ENCODE results near the gene ADD3.
"Not testable (repeated sequence)": the region's sequence is repeated elsewhere in the genome, so short reads cannot be mapped to it uniquely, and the experiment has no call there.

Gene ADD3

DNA sequence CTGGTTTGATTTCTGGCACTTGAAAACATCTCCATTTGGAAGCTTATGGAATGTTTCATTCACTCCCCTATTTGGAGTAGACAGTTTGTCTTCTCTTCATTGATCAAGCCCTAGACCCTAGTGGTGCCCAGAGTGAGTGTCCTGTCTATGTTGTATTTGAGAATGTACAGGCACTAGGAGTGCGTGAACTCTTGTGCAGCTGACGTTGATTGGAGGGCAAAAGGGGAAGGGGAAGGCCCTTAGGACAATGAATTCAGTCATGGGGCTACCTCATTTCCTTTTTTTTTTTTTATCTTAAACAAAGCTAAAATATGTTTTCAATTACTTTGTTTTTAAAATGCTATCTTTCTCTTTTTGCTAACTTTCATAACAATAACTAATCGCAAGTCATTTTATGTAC, 66.5 kb downstream of the ADD3 start:
- DNase-seq, result no peak

DNA sequence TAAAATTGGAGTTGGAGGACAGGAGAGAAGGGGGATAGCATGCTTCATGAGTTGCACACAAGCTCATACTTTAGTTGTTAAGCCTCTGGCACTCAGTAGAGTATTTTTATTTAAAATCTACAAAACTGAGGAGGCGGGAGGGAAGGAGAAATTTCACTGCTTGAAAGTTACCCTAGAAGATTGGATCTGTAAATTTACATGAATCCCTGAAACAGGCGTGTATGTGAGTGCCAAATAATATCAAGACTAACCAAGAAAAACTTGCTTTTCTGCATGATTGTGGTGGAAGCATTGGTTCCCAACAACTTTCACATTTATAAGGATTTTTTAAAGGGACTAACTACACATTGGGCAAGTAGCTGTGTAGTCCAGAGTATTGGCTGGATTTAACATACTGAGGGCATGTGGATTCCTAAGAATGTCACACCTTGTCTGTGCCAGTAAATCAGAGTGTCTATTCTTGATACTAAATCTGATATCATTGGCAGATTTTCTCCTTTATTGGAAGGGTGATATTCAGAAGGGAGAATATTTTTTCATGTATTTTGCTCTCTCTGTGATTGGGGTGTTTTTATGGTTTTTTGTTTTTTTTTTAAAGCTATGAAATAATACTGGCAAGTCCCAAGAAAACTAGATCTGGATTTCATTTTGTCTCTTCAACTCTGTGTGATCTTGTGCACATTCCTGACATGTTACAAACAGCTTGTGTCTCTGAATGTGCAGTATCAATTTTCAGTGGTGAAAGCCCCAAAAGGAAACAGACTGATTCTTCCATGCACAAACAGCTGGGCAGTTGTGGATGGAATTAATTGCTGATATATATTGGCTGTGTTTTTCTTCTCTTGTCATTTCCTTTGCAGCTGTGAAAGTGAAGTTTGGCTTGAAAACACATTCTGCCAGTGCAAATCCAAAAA, 67.2 kb downstream of the ADD3 start:
- no peak for DNase-seq

DNA sequence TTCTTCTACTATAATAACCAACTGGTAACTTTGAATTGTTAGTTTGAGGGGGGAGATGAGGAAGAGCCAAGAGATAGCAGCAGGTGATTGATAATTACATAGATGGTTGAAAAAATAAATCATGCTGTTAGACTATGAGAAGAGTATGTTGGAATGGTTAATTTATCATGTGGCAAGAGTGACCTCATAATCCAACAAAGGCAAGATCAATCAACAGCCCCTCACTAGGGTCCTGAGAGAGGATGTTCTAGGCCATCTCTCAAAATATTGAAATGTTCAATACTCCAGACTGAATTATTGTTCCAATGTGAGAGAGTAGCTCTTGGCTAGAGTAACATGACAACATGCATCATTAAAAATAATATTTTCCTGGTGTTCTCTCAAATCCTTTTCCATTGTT, 67.9 kb downstream of the ADD3 start:
- DNase-seq, result no peak

DNA sequence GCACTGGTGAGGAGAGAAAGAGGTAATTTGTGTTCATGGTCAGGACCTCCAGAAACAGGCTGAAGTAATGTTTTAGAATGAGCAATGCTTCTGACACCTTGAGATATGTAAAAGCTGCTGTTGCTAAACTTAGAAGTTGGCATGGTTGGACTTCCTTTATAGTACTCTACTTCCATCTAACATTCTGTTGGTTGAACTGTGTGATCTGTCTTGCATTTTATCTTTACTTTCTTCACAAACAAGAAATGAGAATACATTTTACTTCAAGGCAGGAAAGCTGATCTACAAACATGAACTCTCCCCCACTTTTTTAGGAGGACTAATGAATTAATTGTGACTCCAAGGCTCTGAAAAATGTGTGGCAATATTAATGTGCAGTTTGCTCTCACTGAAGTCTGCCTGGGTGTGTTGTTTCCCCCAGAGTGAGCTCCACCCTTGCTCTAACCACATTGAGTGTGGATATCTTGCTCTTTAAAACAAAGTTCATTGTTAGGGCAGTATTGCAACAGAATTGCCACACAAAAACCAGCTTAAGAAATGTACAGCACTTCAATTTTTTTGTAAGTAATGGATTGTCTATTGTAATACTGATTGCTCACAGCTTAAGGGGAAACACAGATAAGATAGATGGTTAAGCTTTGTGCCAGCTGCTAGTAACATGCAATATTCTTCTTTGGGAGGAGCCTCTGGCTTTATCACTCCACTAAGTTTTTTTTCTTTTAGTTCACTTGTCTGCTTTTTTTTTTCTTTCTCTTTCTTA, 69.0 kb downstream of the ADD3 start:
- peak; percentile 72 for DNase-seq

DNA sequence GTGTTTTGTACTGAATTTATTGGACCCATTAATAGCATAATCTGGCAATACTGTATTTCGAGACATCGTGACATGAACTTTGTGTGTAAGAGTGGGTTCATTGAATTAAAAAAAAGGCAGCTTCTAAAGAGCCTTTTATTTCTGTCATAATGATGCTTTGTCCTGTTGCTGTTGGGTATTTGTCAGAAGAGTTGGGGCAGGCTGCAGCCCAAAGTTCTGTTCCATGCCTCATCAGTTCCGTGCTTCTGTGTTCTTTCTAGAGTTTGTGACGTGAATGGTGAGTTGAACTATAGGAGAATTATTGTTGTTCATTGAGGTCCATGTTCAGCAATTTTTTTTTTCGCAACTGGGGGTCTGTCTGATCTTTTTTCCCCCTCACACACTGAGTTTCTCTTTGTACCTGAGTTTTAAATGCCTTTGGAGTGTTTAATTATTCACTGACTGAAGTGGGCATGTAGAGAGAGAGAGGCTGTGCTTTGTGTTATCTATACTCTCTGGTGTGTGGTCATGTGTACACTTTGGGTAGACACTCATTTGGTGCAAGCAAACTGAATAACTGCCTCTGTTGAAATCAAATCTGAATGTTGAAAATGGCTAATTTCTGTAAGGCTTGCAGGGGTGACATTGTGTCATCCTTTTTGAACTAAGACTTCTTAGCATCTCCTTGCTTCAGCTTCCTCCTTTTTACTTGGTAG, 69.8 kb downstream of the ADD3 start:
- DNase-seq, result peak; percentile 57

DNA sequence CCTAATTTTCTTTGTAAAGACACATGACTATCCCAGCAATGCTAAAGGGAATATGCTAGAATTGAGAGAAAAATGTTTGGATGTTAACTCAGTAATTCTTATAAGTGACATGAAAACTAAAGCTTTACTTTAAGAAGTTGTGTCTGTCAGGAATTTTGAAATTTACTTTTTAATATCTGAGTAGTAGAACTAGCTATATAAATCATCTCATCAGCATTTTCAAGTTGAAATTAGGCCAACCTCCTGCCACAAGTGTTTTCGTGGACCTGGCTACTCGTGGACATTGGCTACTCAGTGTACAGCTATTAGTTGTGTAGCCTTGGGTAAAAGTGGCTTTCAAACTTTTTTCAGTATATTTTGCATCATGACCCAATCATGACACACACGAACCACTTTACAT, 70.5 kb downstream of the ADD3 start:
- DNase-seq, result no peak

DNA sequence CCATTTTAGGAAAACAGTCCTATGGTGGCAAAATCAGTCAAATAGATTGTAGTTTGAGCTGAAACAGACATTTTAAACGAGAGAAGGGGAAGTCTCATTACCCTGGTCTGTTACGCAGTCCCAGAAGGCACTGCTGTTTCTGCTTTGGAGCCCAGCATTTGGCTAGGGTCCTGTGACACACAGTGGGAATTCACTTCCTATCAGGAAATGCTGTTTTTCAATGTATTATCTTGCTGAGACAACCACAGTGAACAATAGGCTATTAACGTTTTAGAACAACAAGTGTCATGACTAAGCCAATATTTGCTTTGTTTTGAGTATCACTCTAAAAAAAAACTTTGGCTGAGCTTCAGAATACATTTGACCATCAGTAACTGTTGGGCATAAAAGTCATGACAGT, 74.1 kb downstream of the ADD3 start:
- no peak for DNase-seq

DNA sequence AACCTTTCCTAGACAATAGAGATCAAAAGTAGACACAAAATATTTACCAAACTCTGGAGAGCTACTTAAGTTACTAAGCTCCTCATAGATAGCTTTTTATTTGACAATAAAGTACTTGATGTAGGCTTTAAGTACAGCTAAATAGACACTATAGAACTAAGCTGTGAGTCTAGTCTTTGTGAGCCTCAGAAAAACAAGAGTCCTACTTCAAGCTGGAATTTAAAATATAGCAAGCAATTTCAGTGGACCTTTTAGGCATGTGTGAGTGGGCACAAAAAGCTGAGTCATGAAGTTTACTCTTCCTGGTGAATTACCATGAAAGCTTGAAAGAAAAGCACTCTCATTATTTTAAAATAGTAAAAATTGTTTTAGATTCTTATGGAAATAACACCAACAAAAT, 76.1 kb downstream of the ADD3 start:
- no peak for DNase-seq

DNA sequence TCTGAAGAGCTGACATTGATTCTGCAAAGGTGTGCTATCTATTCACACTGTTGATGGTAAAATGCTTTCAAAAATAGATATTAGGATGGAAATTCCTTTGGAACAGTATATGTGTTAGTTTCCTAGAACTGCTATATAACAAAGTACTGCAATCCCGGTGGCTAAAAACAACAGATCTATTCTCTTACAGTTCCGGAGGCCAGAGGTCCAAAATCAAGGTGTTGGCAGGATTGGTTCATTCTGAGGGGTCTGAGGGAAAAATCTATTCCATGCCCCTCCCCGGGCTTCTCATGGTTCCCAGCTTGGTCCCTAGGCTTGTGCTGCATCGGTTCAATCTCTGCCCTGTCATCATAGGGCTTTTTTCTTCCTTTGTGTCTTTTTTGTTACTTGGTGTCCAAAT, 79.9 kb downstream of the ADD3 start:
- DNase-seq, result no peak

DNA sequence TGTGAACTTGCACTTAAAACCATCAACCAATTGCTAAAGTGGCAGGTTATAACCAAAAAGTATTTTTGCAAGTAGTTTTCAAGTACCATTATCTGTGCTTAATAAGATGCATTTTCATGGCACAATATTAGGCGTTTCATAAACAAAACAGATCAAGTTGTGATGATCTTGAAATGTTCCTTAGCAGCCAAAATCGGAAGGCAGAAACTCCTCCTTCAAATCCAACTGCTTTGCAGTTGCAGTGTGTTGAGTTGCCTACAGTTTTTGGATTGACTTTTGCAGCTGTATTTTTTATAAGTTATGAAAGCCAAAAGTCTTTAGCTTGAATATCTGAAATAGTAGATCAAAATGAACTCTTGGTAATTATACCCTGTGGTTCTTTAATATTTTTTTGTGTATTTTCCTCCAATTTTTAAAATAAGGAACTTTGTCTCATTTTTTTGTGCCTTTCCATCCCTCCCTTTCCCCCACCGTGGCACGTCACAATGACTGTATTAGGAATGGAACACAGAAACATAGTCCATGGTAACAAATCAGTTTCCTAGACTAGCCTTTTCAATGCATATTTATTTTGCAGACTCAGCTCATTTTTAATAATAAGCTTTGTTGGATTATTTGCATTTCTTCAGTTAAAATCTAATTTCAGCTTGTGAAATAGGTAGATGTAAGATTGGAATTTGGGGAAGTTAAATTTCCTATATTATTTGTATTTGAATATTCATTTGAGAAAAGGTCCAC, 80.8 kb downstream of the ADD3 start:
- DNase-seq, result no peak

DNA sequence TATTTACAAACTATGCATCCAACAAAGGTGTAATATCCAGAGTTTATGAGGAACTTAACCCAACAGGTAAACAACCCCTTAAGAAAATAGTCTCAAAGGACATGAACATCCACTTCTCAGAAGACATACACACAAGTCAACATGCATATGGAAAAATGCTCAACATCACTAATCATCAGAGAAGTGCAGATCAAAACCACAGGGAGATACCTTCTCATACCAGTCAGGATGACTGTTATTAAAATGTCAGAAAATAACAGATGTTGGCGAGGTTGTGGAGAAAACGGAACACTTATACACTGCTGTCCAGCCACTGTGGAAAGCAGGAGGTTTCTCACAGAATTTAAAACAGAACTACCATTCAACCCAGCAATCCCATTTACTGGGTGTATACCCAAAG, 84.0 kb downstream of the ADD3 start:
- DNase-seq, result no peak

DNA sequence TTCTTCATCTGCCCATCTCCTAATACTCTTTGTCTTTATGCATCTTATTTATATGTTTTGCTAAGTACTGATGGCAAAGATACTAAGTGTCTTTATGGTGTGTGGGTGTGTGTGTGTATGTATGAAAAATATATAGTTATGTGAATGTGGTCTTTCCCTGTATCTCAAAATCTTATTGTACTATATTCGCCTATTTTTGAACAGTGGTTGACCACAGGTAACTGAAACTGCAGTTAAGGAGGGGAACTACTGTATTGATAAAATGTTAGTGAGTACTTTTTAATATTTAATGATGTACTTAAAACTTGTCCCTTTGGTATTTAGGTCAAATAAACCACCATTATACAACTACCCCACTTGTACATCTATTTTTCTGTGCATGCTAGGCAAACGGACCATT, 85.9 kb downstream of the ADD3 start:
- no peak for DNase-seq

DNA sequence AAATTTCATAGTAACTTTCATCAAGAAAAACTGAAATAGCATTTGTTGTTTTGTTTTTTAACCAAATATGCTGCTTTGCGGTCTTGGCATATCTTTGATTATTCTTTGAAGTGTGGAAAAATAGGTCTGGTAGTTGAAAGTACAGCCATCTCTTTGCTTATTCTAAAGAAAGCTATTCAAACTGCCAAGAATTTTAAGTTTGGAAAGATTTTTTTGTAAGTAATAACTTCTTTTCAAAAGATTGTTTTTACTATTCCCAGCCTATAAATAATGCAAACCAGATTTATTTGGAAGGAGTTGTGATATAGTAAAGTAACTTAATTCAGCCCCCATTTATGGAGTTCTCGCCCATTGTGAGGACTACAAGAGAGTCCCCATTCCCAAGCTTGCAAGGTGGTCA, 87.0 kb downstream of the ADD3 start:
- DNase-seq, result no peak

DNA sequence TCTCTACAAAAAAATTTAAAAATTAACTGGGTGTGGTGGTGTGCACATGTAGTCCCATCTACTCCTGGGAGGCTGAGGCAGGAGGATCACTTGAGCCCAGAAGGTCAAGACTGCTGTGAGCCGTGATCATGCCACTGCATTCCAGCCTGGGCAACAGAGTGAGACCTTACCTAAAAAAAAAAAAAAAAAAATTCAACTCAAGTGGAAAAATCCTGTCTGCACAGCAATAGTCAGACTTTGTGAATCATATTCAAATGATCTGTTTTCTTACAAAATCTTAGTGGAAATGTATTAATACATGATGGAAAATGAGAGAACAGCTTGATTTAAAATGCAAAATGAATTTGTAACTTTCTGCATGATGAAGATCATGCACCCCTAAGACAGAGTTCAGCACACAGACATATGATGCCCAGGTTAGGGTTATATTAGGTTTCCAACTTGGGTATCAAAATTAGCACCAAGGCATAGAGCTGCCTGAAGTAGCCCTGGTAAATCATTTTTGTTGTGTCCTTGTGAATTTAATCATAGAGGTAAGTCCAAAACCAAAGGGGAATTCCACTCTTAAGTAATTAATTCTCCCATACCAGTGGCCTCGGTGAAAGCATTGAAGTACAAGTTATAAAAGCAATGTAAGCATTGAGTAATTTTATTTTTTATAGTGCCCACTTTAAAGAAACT, 93.8 kb downstream of the ADD3 start:
- DNase-seq, result peak; percentile 55

DNA sequence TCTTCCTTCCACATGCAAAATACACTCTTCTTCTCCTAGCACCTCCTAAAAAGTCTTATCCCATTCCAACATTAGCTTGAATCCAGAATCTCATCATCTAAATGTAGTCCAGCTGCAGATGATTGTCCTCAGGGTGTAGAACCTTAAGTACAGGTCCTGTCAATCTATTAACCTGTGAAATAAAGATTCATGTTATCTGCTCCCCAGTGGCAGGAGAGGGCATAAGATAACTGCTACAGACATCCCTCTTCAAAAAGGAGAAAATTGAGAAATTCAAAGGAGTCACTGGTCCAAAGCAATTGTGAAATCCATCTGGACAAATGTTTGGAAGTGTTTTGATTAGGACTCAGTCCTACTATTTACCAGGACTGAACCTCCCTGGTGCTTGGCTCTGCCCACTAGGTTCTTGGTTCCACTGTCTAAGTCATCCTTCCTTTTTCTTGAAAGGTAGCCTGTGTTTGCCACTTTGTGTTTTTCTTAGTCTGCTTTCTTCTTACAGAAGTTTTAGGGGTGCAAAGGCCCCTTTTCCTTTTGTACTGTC, 96.2 kb downstream of the ADD3 start:
- DNase-seq, result no peak

DNA sequence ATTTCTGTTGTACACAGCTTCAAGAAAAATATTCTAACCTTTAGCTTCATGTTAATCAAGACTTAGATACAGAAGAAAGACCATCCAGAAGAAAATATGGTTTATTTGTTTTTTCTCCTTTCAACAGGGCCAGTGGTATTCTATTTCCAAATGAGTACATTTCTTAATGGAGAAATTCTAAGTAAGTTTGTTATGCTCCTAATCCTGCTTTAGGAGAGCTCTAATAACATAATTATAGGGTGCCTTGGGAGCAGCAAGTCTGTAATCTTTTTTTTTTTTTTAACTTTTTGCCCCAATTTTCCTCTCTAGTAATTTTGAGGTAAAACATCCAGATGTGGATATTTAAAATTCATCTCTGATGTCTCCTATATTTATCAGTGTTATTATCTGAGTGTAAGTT, 98.1 kb downstream of the ADD3 start:
- DNase-seq, result no peak

DNA sequence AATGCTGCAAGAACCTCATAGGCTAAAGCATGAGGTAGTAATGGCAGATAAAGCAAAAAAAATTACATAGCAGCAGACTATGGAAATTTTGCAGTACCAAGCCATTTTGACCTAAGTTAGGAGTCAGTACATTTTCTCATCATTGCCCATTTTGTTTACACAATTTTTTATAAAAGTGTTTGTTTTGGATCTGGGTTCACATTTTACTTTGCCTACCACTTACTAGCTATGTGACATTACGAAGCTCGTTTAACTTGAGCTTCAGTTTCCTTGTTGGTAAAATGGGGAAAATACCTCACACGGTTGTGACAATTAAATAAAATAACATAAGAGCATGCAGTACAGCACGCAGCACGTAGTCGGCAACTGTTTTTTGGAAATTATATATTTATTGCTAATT, 99.6 kb downstream of the ADD3 start:
- no peak for DNase-seq

DNA sequence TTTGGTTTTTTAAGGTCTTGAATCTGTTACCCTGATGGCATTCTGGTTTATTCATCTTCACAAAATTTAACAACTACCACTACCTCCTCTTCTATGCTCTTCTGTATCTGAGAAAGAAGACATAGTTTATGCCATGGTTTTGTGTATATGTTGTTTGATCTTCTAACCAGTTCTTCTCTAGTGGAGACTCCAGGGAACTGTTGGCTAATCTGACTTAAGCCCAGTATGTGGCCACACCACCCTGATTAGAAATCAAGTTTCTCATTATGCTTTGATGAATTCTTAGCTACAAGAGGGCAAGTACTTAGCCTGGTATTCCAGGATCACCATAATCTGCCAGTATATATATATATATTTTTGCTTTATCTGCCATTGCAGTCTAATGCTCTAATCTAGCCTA, 100.1 kb downstream of the ADD3 start:
- no peak for DNase-seq

DNA sequence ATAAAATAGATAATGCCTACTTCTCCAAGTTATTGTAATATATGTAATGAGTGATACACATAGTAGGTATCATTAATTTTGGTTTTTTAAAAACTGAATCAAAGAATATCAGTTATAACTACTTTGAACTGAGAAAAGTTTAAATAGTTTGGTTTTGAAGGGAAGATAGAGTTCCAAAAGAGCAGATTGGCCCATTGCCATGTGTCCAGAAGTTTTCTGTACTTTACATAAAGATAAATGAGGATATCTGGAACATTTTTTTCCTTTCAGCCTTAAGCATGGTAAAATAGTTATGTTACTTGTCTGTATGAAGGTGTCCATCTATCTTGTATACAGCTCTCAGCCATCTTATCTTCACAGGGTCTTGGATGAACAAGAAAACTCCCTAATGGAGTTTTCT, 101.7 kb downstream of the ADD3 start:
- no peak for DNase-seq

DNA sequence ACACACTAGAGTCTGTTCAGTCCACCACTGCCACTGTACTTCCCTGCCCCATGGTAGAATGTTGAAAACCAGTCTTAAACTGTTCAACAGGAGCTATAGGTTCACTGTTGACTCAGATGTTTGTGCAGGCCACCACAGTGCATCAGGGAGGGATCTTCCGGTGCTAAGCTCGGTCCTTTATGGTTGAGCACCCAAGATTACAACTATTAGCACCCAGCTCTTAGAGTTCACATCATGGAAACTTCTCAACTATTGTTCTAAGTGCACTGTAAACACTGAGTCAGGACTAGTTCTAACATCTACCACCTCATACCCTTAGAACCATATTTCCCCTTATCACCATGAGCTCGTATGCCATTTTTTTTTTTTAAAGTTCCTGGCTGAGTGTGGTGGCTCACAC, 102.6 kb downstream of the ADD3 start:
- no peak for DNase-seq

DNA sequence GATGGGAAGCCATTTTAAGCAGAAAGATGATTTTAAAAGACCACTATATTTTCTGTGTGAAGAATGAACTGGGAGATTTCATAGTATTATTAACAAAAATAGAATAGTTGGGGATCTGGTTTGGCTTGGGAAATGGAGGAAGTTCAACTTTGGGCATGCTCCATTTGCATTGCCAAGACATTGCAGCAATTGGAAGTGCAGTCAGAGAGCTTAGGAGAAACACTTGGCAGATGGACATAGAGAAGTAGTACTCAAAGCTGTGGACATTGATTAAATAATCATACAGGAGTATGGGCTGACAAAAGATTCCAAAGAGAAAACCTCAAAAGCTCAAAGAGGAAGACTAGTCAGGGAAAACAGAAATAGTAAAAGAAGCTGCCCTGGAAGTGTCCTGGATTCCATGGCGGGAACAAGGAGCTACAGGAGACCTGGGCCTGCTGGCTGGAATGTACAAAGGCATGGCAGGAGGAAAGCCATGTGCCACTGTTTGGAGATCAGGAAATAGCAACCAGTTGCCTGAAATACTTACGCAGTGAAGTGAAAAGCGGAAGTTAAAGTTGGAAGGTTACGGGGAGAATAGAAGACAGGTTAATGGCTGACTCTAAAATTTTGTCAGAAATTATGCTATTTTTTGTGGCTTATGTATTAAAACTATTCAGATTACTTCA, 106.0 kb downstream of the ADD3 start:
- no peak for DNase-seq

DNA sequence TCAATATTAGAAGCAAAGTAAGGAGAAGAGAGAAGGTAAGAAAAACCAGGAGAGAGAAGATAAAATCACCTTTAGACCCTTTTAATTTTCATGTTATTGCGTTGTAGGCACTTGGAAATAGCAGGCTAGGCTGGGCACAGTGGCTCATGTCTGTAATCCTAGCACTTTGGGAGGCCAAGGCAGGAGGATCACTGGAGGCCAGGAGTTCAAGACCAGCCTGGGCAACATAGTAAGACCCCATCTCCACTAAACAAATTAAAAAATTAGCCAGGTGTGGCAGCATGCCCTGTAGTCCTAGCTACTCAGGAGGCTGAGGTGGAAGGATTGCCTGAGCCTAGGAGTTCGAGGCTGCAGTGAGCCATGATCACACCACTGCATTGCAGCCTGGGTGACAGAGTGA, 106.9 kb downstream of the ADD3 start:
- not testable (repeated sequence) for DNase-seq

Data from activated CD4-positive, alpha-beta T cell treated with anti-CD3 and anti-CD28 coated beads, Interleukin-10, Interleukin-2, amounts not matched to agents 100 ng/mL and 50 ng/mL, durations not matched to agents 16 hours and 8 hours (primary cell).